ENCODE results near the gene NGLY1.

Gene NGLY1, protein sequence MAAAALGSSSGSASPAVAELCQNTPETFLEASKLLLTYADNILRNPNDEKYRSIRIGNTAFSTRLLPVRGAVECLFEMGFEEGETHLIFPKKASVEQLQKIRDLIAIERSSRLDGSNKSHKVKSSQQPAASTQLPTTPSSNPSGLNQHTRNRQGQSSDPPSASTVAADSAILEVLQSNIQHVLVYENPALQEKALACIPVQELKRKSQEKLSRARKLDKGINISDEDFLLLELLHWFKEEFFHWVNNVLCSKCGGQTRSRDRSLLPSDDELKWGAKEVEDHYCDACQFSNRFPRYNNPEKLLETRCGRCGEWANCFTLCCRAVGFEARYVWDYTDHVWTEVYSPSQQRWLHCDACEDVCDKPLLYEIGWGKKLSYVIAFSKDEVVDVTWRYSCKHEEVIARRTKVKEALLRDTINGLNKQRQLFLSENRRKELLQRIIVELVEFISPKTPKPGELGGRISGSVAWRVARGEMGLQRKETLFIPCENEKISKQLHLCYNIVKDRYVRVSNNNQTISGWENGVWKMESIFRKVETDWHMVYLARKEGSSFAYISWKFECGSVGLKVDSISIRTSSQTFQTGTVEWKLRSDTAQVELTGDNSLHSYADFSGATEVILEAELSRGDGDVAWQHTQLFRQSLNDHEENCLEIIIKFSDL

DNA sequence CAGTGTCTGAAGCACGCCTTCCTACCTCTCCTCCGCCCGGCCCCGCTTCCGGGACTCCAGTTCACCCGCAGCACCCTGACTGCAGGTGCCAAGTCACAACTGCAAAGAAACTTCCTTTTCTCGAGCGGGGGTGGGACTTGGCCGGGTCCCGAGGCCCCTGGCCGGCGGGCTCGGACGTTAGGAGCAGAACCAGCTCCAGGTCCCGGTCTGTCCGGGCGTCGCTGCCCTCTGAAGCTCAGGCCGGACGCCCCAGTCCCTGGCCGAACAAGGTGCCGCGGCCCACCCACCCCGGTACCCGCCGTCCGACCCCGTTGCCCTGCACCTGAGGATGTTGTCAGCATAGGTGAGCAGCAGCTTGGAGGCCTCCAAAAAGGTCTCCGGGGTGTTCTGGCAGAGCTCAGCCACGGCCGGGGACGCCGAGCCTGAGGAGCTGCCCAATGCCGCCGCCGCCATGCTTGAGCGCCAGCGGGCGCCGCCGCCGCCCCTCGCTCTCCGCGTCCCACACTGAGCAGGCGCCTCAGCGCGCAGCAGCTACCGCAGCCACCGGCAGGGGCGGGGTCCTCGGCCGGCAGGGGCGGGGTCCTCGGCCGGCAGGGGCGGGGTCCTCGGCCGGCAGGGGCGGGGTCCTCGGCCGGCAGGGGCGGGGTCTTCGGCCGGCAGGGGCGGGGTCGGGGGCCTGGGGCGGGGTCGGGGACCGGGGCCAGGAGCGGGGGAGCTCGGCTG is at the start of gene NGLY1:
Gene NGLY1, minus strand, starts transcription at position 506 of the 723 bp plus-strand sequence. Its CDS starts 53 bp downstream, at position 453.
- DNase-seq: no peak

DNA sequence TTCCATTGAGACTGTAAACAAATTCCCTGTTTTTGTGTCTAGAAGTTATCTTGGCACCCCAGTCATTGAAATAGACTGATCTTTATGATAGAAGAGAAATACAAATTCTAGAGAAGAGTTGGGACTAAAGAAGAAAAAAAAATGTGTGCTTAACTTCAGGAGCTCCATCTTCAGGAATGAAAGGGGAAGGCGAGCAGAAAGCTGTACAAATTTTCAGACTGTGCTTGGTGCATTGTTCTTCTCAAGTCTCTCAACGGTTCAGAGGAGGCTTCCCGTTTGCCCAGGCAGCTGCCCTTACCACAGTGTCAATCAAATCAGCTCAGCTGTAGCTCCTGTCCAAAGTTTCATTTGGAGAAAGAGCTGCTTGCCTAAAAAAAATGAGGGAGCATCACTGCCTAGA is 48.3 kb upstream of the NGLY1 start:
- DNase-seq: no peak

DNA sequence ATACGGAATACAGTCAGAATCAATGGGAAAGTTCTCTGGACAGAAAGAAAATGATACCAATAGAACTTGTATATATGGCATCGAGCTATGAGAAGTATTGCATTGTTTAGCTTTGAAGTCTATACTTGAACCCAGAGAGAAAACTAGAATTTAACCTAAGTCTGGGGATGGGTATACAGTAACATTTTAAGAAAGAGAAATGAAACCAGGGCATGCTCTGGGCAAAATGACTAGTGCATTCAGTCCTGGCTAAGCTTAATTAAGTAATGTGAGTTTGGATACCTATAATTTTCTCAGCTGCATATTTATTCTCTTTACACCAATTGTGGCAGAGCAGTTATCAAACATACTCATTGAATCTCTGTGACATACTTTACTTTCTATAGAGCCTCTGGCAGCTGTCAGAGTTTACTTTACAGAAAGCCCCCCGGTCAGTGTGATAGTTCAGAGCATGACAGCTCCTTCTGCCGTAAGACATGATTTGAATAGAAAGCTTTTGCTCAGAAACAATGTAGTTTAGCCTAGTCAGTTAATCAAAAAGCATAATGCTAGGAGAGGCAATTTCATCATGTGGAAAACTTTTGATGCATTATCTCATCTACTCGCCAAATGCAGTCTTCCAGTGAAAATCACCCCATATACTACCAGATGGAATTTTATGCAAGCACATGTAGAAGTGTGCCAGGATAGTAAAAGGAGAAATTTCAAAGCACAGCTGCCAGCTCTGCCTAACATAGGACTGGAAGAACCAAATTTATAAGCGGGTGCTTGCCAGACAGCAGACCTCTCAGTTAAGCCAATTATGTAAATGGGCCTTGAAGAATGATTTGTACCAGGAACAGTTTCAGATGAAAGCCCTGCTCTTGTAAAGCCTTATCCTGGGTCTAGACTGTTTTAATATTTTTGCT is 47.4 kb upstream of the NGLY1 start:
- no peak for DNase-seq

DNA sequence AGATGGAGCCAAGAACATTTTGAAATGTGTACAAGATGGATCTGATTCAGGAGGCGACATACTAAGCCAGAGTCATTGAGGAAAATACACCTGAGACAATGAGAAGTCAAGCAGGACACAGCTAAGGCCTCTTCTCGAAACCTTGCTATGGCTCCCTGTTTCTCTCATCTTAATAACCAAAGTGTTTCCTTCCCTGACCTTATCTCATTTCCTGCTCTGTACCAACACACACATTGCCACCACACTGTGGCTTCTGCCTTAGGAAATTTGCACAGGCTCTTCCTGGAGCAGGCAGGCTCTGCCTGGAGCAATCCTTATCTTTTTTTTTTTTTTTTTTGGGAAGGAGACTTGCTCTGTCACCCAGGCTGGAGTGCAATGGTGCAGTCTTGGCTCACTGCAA is 43.3 kb upstream of the NGLY1 start:
- no peak for DNase-seq

DNA sequence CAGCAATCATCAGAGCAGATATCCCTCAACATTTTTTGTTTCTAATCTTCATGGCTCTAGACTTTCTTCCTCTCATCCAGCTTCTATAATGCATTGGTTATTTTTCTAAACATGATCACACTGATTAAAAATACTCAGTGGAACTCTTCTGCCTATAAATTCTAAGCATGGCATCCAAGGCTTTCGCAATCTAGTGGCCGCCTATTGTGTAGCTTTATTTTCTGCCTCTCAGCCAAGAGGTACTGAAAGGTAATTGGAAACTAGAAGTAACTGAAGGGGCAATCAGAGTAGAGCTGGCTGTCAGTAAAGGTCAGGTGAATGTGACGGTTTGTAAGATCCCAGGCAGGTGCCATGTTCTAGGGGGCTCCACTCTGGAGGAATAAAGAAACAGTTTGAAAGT is 40.1 kb upstream of the NGLY1 start:
- no peak for DNase-seq

DNA sequence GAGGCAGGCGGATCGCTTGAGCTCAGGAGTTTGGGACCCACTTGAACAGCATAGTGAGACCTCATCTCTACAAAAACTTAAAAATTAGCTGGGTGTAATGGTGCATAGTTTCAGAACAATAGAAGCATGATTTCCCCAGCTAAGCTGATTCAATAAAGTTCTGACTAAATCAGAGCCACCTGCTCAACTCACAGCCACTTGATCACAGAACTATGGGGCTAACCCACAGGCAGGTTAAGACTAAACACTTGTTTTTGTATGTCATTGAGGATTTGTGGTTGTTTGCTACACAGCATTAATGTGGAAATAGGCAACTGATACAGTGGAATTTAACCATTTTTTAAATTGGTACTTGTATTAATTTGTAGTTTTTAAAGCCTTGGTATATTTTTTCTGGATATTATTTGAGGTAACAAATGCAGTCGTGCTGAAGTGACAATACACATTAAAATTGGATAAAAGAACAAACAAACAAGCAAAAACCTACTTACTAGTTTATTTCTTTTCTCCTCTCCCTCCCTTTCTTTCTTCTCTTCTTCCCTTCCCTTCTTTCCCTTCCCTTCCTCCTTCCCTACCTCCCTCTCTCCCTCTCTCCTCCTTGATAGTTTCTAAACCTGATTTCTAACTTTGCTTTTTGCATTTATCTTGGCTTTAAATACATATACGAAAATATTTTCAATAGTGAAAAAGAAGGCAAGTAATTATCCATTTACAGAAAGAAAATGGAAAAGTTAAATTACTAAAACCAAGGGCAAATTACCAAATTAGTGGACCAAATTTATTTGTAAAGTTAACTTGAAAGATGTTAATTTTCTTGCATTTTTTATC is 38.7 kb upstream of the NGLY1 start:
- no peak for DNase-seq

DNA sequence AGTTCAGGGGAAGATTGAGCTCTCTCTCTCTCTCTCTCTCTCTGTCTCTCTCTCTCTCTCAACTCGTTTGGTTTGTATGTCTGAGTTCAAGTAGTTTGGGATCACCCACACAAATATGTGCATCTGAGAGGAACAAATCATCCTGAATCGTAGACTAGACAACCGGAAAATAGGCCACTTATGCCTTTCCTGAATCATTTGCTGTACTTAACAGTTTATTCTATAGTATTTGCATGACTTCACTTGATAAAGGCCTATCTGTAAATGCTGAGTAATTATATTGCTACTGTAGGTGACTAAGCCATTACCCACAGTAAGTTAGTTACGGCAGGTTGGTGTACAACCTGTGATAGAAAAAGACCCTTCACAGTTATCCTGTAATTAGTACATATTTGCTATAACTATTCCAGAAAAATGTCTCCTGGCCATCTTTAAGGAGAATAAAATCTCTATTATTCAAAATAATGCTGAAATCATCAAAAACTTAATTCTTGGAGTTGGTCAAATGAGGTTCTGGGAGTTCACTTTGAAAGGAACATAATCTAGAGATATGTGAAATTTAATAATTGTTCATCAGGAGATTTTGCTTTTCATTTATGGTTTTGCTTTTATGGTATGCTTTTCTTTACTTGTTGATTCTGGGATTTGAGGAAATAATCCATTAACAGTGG is 37.7 kb upstream of the NGLY1 start:
- no peak for DNase-seq

DNA sequence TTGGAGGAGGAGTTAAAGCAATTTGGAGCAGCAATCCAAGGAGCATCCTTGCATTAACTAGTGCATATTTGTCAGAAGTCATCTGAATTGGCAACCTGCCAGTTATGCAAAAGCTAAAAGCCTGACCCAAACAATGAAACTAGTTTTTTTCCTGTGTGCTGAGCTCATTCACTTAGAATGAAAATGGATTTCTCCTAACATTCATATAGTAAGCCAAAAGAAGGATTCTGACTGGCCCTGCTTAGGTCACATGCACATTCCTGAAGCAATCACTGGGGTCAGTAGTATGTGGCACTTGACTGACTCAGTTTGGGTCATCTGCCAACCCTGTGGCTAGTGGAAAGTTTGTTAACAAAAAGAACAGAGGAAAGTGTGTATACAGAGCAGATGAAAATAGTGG is 37.1 kb upstream of the NGLY1 start:
- DNase-seq: no peak

DNA sequence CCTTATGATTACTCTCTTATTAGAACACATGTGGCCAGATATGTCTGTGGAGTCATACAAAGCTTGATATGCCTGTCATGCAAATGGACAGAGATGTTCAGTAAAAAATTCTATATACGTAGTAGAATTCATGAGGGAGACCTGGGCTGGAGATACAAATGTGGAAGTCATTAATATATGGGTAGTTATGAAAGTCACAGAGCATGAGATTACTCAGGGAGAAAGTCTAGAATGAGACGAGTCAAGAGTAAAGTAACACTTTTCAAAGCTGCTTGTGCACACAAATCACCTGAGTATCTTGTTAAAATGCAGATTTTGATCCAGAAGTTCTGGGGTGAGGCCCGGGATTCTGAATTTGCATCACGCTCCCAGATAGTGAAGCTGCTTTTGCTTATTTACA is 35.1 kb upstream of the NGLY1 start:
- DNase-seq: no peak

DNA sequence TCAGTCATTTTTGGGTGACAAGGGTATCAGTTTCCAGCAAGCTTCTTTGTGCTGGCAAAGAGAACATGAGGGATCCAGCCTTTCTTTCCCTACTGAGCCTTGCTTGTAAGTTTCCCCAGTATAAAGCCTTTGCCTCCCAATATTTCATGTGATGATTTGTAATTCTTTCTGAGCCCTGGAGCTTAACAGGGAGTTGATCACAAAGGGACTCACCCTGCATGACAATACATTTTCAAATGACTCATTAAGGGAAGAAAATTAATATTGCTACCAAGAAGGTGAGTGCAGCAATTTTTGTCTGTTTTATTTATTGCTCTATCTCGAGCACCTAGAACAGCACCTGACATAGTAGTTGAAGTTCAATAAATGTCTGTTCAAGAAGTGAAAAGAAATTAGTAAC is 34.4 kb upstream of the NGLY1 start:
- no peak for DNase-seq

DNA sequence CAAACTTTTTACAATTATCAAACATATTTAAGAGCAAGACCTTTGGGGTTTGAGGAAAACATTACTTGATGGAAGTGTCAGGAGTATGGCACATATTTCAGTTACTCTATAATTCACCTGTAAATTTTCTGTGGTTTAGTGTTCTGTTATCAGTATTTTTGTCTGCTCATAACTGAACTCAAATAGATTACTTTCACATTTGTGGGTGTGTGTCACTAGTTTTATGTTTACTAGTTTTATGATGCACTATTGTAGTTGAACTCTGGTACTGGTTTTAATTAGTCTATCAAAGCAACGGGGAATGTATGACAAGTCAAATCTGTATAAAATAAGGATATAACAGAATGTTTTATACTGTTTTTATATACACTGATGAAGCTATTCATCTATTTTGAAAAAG is 33.9 kb upstream of the NGLY1 start:
- no peak for DNase-seq

DNA sequence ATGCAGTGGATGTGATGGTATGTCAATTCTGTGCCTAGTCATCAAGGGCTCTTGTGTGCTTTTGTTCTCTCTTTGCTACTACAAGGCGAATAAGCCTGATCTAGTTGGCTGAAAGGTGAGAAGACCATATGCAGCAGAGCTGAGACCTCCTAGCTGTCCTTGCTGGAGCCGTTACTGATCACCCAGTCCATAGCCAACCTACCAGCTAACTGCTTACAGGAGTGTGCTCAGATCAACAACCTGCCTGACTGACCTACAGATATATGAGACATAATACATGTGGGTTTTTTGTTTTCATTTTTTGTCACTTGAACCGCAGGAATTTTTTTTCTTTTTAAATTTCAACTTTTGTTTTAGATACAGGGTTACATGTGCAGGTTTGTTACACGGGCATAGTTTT is 29.4 kb upstream of the NGLY1 start:
- DNase-seq: no peak

DNA sequence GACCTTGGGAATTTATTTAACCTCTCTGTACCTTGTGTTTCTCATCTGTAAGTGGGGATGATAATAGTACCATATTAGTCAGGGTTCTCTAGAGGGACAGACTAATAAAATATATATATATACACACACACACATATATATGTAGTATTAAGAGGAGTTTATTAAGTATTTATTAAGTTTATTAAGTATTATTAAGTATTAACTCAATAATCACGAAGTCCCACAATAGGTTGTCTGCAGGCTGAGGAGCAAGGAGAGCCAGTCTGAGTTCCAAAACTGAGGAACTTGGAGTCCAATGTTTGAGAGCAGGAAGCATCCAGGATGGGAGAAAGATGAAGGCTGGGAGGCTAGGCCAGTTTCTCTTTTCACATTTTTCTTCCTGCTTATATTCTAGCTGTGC is 21.4 kb upstream of the NGLY1 start:
- DNase-seq: no peak

DNA sequence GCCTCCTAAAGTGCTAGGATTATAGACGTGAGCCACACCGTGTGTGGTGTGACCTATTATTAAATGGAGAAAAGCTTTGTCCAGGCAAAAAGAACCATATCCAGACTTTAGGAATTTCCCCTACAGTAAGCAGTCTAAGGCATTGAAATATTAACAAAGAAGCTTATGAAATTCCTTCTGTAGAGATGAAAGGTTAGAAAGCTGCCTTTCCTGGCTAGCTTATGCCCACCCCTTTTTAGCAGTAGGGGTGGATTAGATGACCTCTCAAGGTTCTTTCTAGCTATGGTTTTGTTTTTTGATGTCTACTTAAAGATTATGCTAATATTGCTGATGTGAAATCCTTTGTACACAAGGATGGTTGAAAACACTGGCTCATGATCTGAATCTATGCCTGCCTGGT is 20.6 kb upstream of the NGLY1 start:
- DNase-seq: no peak

DNA sequence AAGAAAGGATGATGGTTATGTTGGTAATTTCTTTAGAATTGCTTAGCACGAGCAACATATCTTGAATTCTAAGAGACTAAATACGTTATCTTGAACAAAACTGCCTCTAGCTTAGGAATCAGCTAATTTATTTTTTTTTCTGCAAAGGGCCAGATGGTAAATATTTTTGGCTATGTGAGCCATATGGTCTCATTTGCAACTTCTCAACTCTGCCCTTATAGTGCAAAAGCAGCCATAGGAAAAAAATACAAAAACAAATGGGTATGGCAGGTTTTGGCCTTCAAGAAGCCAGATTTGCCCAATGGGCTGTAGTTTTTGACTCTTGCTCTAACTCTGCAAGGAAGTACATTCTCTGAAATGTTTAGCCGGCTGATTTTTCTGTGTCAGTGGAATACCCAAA is 18.5 kb upstream of the NGLY1 start:
- no peak for DNase-seq

DNA sequence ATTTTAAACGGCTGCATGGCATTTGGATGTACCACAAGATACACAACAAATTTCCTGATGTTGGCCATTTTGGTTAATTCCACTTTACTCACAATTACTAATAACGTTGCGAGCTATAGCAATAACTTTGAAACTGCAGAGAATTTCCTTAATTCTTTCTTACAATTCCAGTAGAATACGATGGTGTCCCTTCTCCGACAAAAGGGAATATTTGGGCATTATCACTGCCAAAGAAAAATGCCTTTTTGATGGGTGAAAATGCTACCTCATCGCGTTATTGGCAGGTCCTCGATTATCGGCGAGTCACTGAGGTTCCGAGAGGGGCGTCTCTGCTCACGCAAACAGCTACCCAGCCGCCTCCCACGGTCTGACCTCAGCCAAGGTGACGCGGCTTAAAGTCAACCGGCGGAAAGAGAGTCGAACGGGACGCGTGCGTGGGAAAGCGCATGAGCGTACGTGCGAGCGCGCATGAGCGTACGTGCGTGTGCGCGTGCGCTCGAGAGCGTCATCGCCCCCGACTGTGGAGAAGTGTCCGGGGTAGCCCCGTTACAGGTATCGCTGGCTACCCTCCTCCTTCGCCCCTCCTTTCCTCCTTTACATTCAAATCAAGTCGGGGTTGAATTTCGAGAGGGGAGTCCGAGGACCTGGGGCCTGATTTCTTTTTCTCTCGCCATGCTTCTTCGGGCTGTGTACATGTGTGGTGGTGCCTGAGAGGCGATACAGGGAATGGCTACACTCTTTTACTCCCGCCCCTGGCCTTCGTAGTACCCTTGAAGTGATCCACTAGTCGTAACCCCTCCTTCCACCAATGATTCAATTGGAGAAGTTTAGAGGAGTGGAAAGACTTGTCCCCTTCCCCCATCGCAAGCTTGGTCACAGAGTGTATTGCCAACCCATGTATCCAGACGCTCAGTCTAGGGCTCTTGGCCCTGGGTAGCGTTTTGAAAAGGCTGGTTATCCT is 6.6 kb upstream of the NGLY1 start, which contains the start of gene OXSM:
Gene OXSM, plus strand, starts transcription at position 495 of the 961 bp plus-strand sequence. CDS start 931 bp downstream, outside the sequence.
- peak; percentile 45 for DNase-seq

DNA sequence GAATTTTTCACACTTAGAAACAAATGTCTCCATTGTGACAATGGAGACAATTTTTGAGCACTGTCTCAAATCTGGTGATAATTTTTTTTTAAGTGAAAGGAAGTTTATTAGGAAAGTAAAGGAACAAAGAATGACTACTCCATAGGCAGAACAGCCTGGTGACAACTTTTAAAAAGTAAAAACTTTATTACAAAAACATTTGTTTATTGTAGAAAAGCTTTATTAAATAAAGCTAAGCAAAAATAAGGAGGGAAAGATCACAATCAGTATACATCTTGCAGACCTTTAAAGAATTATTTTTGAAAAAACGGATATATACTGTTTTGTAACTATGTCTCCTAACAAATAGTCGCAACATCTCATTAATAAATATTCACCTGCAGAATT is 6.0 kb upstream of the NGLY1 start:
- no peak for DNase-seq

DNA sequence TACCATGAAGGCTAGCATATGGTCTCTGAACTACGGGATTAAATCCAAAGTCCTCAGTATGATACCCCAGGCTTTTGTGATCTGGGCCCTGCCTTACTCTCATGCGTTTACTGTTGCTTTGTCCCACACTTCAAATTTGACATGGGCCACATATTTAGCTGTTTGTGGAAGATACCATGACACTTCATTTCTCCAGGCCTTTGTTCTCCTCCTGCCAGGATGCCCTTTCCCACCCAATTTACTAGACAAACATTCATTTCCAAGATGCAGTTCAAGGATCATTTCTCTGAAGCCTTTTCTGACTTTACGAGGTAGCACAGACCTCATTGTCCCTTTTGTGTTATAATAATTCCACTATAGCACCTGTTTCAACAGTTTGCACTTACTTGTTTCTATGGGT is 4.4 kb upstream of the NGLY1 start:
- DNase-seq: no peak

DNA sequence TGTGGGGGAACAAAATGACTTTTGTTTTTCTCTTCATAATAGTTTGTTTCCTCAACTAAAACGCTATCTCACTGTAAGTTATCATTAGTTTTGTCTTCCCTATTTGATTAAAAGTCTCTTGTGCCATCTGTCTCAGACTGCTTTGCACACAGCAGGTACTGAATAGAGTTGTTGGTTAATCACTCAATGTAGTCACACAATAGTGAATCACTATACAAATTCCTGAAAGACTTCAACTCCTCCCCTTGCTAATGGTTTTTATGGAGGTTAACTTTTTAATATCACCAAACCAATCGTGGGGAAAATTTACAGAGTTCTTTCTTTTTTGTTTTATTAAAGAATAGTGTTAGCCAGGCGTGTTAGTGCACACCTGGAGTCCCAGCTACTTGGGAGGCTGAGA is 2.6 kb upstream of the NGLY1 start:
- DNase-seq: no peak

DNA sequence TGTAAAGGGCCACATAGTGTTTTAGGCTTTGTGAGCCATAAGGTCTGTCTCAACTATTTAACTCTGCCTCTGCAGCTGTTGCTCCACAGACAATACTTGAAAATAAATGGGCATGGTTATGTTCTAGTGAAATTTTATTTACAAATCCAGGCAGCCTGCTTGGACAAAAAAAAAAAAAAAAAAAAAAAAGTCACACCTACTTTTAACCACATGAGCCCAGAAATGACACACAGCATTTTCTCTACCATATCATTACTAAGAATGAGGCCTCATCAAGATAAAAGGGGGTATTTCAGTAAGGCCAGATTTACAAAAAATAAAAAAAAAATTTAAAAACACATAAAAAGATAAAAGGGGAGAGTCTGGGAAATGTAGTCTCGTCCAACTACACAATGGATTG is 1.7 kb upstream of the NGLY1 start:
- DNase-seq: no peak

Measured in DMS153 (cell line).